Lung (tissue), 12 donors: ENCODE data around the gene MYLK2. TPM values are rescaled to one million over a fixed set of nuclear protein-coding genes. Genes with fewer than 3 reads are reported as not detected.

Source experiments
- ATAC-seq: fragments of 200-7000 bp; cut with Tn5 transposase; one replicate; pipeline ENCODE4 v1.9.1; 2020; ENCODE audit warnings: moderate number of reproducible peaks; ENCODE audit not compliant: insufficient read depth, low FRiP score
- DNase-seq, 3 donors: peaks; one replicate each; pipeline ENCODE4 v3.0.0-alpha.2; 2013 to 2017
- H3K27ac ChIP-seq, 2 donors: one replicate each; pipeline ENCODE4 v1.5.1; 2013; ENCODE audit warnings: mild to moderate bottlenecking in 2 of 2, moderate library complexity in 2 of 2, control low read depth in 1 of 2, inconsistent platforms in 1 of 2, low read depth in 1 of 2, low read length in 1 of 2
- H3K27me3 ChIP-seq, 3 donors: one replicate each; pipeline ENCODE4 v1.5.1; 2013; ENCODE audit warnings: low read length in 2 of 3; ENCODE audit not compliant: control insufficient read depth in 3 of 3, insufficient read depth in 3 of 3
- H3K36me3 ChIP-seq, 4 donors: one replicate each; pipeline ENCODE4 v1.5.1; 2013; ENCODE audit warnings: low read length in 4 of 4, mild to moderate bottlenecking in 1 of 4, moderate library complexity in 1 of 4; ENCODE audit not compliant: control insufficient read depth in 4 of 4, insufficient read depth in 4 of 4
- H3K4me1 ChIP-seq, 5 donors: one replicate each; pipeline ENCODE4 v1.5.1; 2013; ENCODE audit warnings: low read length in 5 of 5, mild to moderate bottlenecking in 2 of 5, moderate library complexity in 1 of 5; ENCODE audit not compliant: control insufficient read depth in 5 of 5, insufficient read depth in 5 of 5
- H3K4me3 ChIP-seq: one replicate; pipeline ENCODE4 v1.5.1; 2013; ENCODE audit warnings: mild to moderate bottlenecking, control low read depth, moderate library complexity
- H3K9ac ChIP-seq, 2 donors: one replicate each; pipeline ENCODE4 v1.5.1; 2013; ENCODE audit warnings: low read length in 2 of 2, control low read depth in 1 of 2; ENCODE audit not compliant: insufficient read depth in 1 of 2
- H3K9me3 ChIP-seq, 4 donors: one replicate each; pipeline ENCODE4 v1.5.1; 2013; ENCODE audit warnings: low read length in 3 of 4, mild to moderate bottlenecking in 1 of 4, moderate library complexity in 1 of 4; ENCODE audit not compliant: control insufficient read depth in 4 of 4, insufficient read depth in 3 of 4
- CTCF ChIP-seq: IDR thresholded peaks from 2 replicates; pipeline ENCODE4 v1.5.1; 2012; ENCODE audit warnings: mild to moderate bottlenecking; ENCODE audit errors: control extremely low read depth, extremely low read depth
- WGBS, 2 donors: extraction: QIAGEN DNeasy Blood & Tissue Kit; methylation state at CpG; one replicate each; pipeline ENCODE4 v1.1.7; 2013; 5-methylcytosine and 5-hydroxymethylcytosine counted together
- polyA plus RNA-seq, 2 donors: library from polyadenylated mRNA; stranded (reverse); fragments of 200-250 nt; gene quantifications; one replicate each; pipeline ENCODE4 v1.2.1, GENCODE V29; 2013
- total RNA-seq, 2 donors: library from RNA; depleted of rRNA in 1 of 2; stranded (reverse); fragments of >200 nt in 1 of 2; gene quantifications; one replicate each; pipeline ENCODE4 v1.2.1, GENCODE V29; 2014 to 2021
- donor health status: control.
- donor health status: control.
- donor health status: Bipolar disorder and iron deficiency.
- donor health status: healthy.
- donor health status: DM: yes; HTN: yes; CAD: no.

Gene MYLK2
- total and polyA plus RNA-seq, 4 donors = 0.06 to 0.28 (median 0.26) TPM; not detected in 1

- no peak for ATAC-seq
- WGBS, 2 donors = 88 to 99% methylated on average over 6 of the region's 6 CpGs
Observed at GRCh38 chr20:31831211-31831610, 12.1 kb downstream of the MYLK2 start.

GRCh38 chr20:31831771-31832306, 12.7 kb downstream of the MYLK2 start:
- H3K27ac ChIP-seq = no peak overlapping the region
- no peak for TF ChIP-seq CTCF
- H3K4me1 ChIP-seq = peaks cover 0 to 31% (median 3%) of the 10 kb centered on the region in 5 donors
- no peaks in the 10 kb centered on the region for H3K27me3 ChIP-seq
- ATAC-seq (no peak), DNase-seq (no peak)
- peaks cover 0 to 2% (median 0%) of the 10 kb centered on the region in 4 donors for H3K9me3 ChIP-seq
- no peak overlapping the region for H3K9ac ChIP-seq
- 92 to 93% methylated on average over 17 of the region's 17 CpGs for WGBS, 2 donors
- no peaks in the 10 kb centered on the region for H3K36me3 ChIP-seq
- no peak overlapping the region for H3K4me3 ChIP-seq

More at GRCh38 chr20:31831211-31831610, 12.1 kb downstream of the MYLK2 start:
- Histone ChIP-seq H3K27me3 (no peaks in the 10 kb centered on the region), H3K9me3 (peaks cover 0 to 2% (median 0%) of the 10 kb centered on the region in 4 donors), H3K4me1 (peaks cover 0 to 25% (median 0%) of the 10 kb centered on the region in 5 donors), H3K27ac (no peak overlapping the region), H3K36me3 (no peaks in the 10 kb centered on the region), H3K9ac (no peak overlapping the region), H3K4me3 (no peak overlapping the region)
- DNase-seq = no peak
- TF ChIP-seq CTCF = no peak

GRCh38 chr20:31833130-31833930, 14.2 kb downstream of the MYLK2 start:
- Histone ChIP-seq H3K27me3 (no peaks in the 10 kb centered on the region), H3K36me3 (no peaks in the 10 kb centered on the region), H3K9me3 (peaks cover 0 to 2% (median 0%) of the 10 kb centered on the region in 4 donors), H3K4me1 (peaks cover 0 to 46% (median 10%) of the 10 kb centered on the region in 5 donors), H3K27ac (no peak overlapping the region), H3K4me3 (no peak overlapping the region), H3K9ac (peak overlapping the region in 1 of 2 donors; percentile 20)
- DNase-seq (peak; percentile 77 to 80 (median 77)), ATAC-seq (no peak)
- 62 to 72% methylated on average over 14 of the region's 14 CpGs for WGBS, 2 donors
- TF ChIP-seq CTCF = peak; percentile 44
